Esophagus muscularis mucosa (tissue), 4 donors: ENCODE measurements around the gene TMEM121. TPM values are rescaled to one million over a fixed set of nuclear protein-coding genes. Genes with fewer than 3 reads are reported as not detected.
A peak's percentile ranks its signal among the peaks of the same experiment; 100 is the strongest.

Experiments used
- DNase-seq: peaks from one replicate; pipeline ENCODE4 v3.0.0-alpha.2; 2017; ENCODE audit errors: extremely low spot score
- H3K27ac ChIP-seq, 4 donors: fragments of 200-600 bp; sonication (generic); replicated peaks in 1 of 4; 1 replicate in 3 of 4; 2 replicates in 1 of 4; pipeline ENCODE4 v1.5.1; 2016 to 2019; ENCODE audit warnings: mild to moderate bottlenecking in 1 of 4
- H3K27me3 ChIP-seq, 4 donors: fragments of 200-600 bp; sonication (generic); one replicate each; pipeline versions ENCODE4 v1.5.1 to v1.6.0; 2016 to 2019
- H3K36me3 ChIP-seq, 4 donors: fragments of 200-600 bp; sonication (generic); one replicate each; pipeline ENCODE4 v1.5.1; 2016 to 2019
- H3K4me1 ChIP-seq, 4 donors: fragments of 200-600 bp; sonication (generic); one replicate each; pipeline ENCODE4 v1.5.1; 2016 to 2019
- H3K4me3 ChIP-seq, 4 donors: fragments of 200-600 bp; sonication (generic); 1 replicate in 2 of 4; 2 replicates in 2 of 4; pipeline ENCODE4 v1.5.1; 2016 to 2019; ENCODE audit warnings: mild to moderate bottlenecking in 4 of 4, moderate library complexity in 1 of 4
- H3K9me3 ChIP-seq, 4 donors: fragments of 200-600 bp; sonication (generic); 1 replicate in 3 of 4; 2 replicates in 1 of 4; pipeline ENCODE4 v1.5.1; 2016 to 2019
- EP300 ChIP-seq: sonication (generic); formaldehyde crosslinking; IDR thresholded peaks from one replicate; pipeline ENCODE4 v1.6.1; 2017; ENCODE audit warnings: antibody characterized with exemption
- POLR2A ChIP-seq: fragments of 450-650 bp; IDR thresholded peaks from one replicate; pipeline ENCODE4 v1.6.1; 2017; ENCODE audit warnings: antibody characterized with exemption, moderate library complexity, mild to moderate bottlenecking, low read depth
- POLR2AphosphoS5 ChIP-seq, 2 donors: sonication (generic); formaldehyde crosslinking; IDR thresholded peaks; one replicate each; pipeline ENCODE4 v1.6.1; 2017; ENCODE audit warnings: antibody characterized with exemption in 2 of 2
- WGBS: methylation state at CpG from one replicate; pipeline ENCODE4 v1.1.5; 2018; 5-methylcytosine and 5-hydroxymethylcytosine counted together
- intact Hi-C: fragments of 100-400 bp; cut with DNase I; formaldehyde crosslinking; loops from one replicate; pipeline ENCODE4 v1.15.1; 2023
- total RNA-seq, 4 donors: library from RNA; depleted of rRNA; stranded (reverse); fragments of >200 nt; gene quantifications; one replicate each; pipeline versions ENCODE4 v1.1.0 to v1.2.1, GENCODE V29; 2016
- TF ChIP-seq, protein P1 (sequence below), 3 experiments: fragments of 200-600 bp in 2 of 3; fragments of 450-650 bp in 1 of 3; sonication (generic) in 2 of 3; IDR thresholded peaks; one replicate each; pipeline ENCODE4 v1.5.1; 2017 to 2019; ENCODE audit warnings: antibody characterized with exemption in 3 of 3, mild to moderate bottlenecking in 2 of 3, moderate library complexity in 1 of 3

The TMEM121 gene
- total RNA-seq, 4 donors from 2014 or later: 2.9 to 13.0 (median 5.4) TPM

DNA sequence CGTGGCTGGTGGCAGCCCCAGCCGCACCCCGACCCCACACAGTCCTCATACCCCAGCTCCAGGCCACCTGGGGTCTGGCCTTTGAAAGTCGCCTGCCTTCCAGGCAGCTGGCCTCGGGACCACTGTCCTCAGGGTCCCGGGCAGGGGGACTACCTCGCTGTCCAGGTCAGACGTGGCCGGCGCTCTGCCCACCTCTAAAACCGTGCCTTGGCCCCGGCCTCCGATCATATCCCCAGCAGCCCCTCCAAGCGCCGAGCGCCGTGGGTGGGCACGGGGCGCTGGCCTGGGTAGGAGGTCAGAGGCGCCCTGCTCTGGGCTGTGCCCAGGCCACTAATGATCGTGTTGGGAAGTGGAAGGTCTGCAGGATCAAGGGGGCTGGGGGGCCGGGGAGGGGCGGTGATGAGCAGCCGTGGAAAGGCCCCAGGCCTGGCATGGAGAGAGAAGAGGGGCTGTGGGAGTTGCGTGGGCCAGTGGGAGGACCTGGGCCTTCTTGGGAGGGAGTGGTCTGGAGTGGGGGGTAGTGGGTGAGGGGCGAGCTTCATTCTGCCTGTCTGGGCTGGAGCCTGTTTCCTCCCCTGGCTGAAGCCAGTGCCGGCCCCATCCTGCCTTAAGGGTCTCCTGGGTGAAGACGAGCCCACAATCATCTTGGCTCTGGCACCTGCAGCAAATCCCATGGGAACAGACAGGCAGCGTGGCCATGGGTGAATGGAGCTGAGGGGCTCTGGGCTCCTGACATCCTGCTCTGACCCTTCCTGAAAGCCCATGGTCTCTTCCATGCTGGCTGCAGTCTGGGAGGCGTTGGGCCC, 4.9 kb downstream of the TMEM121 start:
- peaks cover 24 to 41% (median 34%) of the 10 kb centered on the region in 4 donors for H3K4me1 ChIP-seq
- 96% methylated on average over 13 of the region's 30 CpGs for WGBS
- no peak for DNase-seq
- peaks cover 0 to 19% (median 0%) of the 10 kb centered on the region in 4 donors for H3K36me3 ChIP-seq
- no peaks in the 10 kb centered on the region for H3K9me3 ChIP-seq
- intact Hi-C loops: no loop called here
- no peak overlapping the region for H3K4me3 ChIP-seq
- H3K27ac ChIP-seq: no peak overlapping the region
- TF ChIP-seq EP300 (no peak), POLR2A (no peak), POLR2AphosphoS5 (IDR thresholded peaks at IDR 0.05) (no peak)
- TF ChIP-seq, protein P1, sequence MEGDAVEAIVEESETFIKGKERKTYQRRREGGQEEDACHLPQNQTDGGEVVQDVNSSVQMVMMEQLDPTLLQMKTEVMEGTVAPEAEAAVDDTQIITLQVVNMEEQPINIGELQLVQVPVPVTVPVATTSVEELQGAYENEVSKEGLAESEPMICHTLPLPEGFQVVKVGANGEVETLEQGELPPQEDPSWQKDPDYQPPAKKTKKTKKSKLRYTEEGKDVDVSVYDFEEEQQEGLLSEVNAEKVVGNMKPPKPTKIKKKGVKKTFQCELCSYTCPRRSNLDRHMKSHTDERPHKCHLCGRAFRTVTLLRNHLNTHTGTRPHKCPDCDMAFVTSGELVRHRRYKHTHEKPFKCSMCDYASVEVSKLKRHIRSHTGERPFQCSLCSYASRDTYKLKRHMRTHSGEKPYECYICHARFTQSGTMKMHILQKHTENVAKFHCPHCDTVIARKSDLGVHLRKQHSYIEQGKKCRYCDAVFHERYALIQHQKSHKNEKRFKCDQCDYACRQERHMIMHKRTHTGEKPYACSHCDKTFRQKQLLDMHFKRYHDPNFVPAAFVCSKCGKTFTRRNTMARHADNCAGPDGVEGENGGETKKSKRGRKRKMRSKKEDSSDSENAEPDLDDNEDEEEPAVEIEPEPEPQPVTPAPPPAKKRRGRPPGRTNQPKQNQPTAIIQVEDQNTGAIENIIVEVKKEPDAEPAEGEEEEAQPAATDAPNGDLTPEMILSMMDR (IDR thresholded peaks at IDR 0.05): no peak
- H3K27me3 ChIP-seq: peaks cover 0 to 30% (median 2%) of the 10 kb centered on the region in 4 donors

DNA sequence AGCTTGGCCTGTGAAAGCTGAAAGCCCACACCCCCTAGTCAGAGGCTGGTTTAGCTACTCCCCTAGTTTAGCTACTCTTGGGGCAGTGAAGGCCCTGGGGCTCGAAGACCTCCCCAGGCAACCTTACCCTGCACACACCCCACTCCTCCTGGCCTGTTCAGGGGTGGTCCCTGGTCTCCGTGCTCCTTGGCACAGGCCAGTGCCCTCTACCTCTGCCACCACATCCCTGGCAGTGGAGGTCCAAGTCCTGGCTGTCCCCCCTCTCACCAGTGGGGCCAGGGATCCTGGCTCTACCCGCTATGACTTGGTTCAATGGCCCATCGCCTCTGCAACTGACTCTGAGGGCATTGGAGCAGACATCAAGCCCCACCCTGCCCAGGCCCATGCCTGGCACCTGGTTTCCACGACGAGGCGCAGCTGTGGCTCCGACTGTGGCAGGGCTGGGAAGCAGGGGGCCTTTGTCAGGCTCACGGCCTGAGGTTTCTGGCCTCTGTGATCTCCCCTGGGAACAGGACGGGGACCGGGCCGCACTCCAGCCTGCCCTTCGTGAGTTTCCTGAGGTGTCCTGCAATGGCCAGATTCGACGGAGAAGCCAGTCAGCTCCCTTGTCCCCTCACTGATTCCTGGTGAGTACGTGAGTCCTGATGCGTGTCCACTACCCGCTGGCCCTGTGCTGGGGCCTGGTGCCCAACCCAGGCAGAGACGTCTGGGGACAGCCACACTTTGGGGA, 5.7 kb downstream of the TMEM121 start:
- WGBS: 88% methylated on average over 4 of the region's 19 CpGs
- Histone ChIP-seq H3K36me3 (peaks cover 0 to 19% (median 0%) of the 10 kb centered on the region in 4 donors), H3K4me1 (peaks cover 20 to 35% (median 28%) of the 10 kb centered on the region in 4 donors), H3K27me3 (peaks cover 0 to 38% (median 5%) of the 10 kb centered on the region in 4 donors), H3K4me3 (no peak overlapping the region), H3K9me3 (no peaks in the 10 kb centered on the region), H3K27ac (no peak overlapping the region)
- TF ChIP-seq POLR2A (no peak), POLR2AphosphoS5 (IDR thresholded peaks at IDR 0.05) (no peak), EP300 (no peak)
- TF ChIP-seq, protein P1 (IDR thresholded peaks at IDR 0.05): no peak
- intact Hi-C loops: no loop called here
- DNase-seq: no peak

DNA sequence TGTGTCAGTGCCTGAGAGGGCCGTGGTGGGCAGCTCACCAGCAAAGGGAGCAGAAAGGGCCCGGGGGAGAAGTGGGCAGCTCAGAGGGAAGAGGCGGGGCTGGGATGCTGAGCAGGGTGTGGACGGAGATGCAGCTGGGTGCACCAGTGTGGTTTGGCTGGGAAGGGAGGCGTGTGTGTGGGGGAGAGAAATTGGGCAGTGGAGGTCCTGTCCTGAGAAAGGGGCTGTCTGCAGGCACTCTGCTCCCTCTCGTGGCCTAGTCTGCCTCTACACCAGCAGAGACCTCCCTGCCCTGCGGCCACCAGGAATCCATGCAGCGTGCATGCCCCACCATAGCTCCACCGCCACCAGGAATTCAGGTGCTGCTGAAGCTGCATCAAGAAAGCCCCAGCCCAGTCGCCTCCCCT, 6.4 kb downstream of the TMEM121 start:
- WGBS: 54% methylated on average over 10 of the region's 10 CpGs
- TF ChIP-seq, protein P1 (IDR thresholded peaks at IDR 0.05): peak in 1 of 3 experiments; percentile 11
- no peak for TF ChIP-seq POLR2A
- Histone ChIP-seq H3K36me3 (peaks cover 0 to 19% (median 0%) of the 10 kb centered on the region in 4 donors), H3K27me3 (peaks cover 0 to 45% (median 10%) of the 10 kb centered on the region in 4 donors), H3K9me3 (no peaks in the 10 kb centered on the region), H3K27ac (no peak overlapping the region), H3K4me3 (no peak overlapping the region), H3K4me1 (peaks cover 13 to 30% (median 23%) of the 10 kb centered on the region in 4 donors)
- no peak for DNase-seq
- intact Hi-C loops: no loop called here

DNA sequence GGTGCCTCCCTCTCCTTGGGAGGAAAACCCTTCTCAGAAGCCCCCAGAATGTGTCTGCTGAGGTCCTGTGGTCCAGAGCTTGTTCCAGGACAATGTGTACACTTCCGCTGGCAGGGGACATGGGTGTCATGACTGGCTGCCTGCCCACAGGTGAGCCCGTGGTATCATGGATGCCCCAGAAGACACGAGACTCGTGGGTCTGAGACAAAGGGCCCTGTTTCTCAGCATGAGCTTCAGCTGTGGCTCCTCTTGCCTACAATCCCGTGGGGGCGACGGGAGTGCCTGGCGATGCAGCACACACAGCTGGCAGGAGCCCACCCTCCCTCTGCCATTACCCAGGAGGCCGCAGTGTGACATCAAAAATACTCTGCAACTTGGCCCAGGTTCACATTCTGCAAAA, 7.0 kb downstream of the TMEM121 start:
- Histone ChIP-seq H3K4me3 (no peak overlapping the region), H3K27ac (no peak overlapping the region), H3K4me1 (peaks cover 10 to 28% (median 23%) of the 10 kb centered on the region in 4 donors), H3K9me3 (no peaks in the 10 kb centered on the region), H3K27me3 (peaks cover 0 to 51% (median 12%) of the 10 kb centered on the region in 4 donors), H3K36me3 (peaks cover 0 to 19% (median 0%) of the 10 kb centered on the region in 4 donors)
- no peak for DNase-seq
- intact Hi-C loops: no loop called here
- 85% methylated on average over 8 of the region's 9 CpGs for WGBS
- no peak for TF ChIP-seq POLR2A
- no peak for TF ChIP-seq POLR2AphosphoS5 (IDR thresholded peaks at IDR 0.05)
- no peak for TF ChIP-seq EP300
- TF ChIP-seq, protein P1 (IDR thresholded peaks at IDR 0.05): no peak
